ENCODE data around the gene SND1. TPM values are rescaled to one million over a fixed set of nuclear protein-coding genes. Genes with fewer than 3 reads are reported as not detected.

SND1 gene
- total and polyA plus RNA-seq, 2 of the 4 experiments (the other 2 are of a cell fraction) = 154 to 294 TPM

GRCh38 chr7:127891854-127892438 is 240.0 kb downstream of the SND1 start:
- no peak overlapping the region for H2AK9ac ChIP-seq (replicated peaks; ENCODE audit: low read depth, low read length, poor library complexity)
- ChIA-PET CTCF (interaction anchor here (1.5 kb wide), 1 partner anchor 8 kb away, joined by 3 read pairs; no protein-coding TSS in a partner anchor), POLR2A (ENCODE audit: unreplicated experiment) (no interaction called here)
- H3K4ac ChIP-seq (ENCODE audit: low read depth, low read length) = no peak overlapping the region
- no peak overlapping the region for H3K56ac ChIP-seq (ENCODE audit: extremely low read depth, insufficient read depth, low read length)
- no peak overlapping the region for H3K9ac ChIP-seq (ENCODE audit: low read depth, low read length)
- H2BK20ac ChIP-seq (ENCODE audit: low read depth, low read length) = no peak overlapping the region
- H3K4me1 ChIP-seq (ENCODE audit: control insufficient read depth, insufficient read depth, low read length) = peaks cover 16% of the 10 kb centered on the region
- no peak overlapping the region for H3K14ac ChIP-seq (replicated peaks; ENCODE audit: low read depth, low read length)
- no peak overlapping the region for H3K27ac ChIP-seq (ENCODE audit: insufficient read depth, low read length)
- H3K4me3 ChIP-seq (ENCODE audit: insufficient read depth, low read depth, low read length) = no peak overlapping the region
- dilution Hi-C loops (cut with HindIII; ENCODE audit: low sequenced_read_pairs, unreplicated experiment) (no loop called here), in situ Hi-C loops (cut with MboI; ENCODE audit: low sequenced_read_pairs) (no loop called here), intact Hi-C loops (cut with micrococcal nuclease) (no loop called here)
- no peaks in the 10 kb centered on the region for H3K9me3 ChIP-seq (ENCODE audit: control insufficient read depth, insufficient read depth, low read length)
- WGBS, 2 experiments (ENCODE audit: extremely low coverage in 2 of 2, insufficient read length in 1 of 2) = 100% methylated on average over 1 of the region's 4 CpGs; no CpG with 5 or more reads in 1 of the 2 experiments
- no peaks in the 10 kb centered on the region for H3K27me3 ChIP-seq (ENCODE audit: control insufficient read depth, insufficient read depth, low read length)
- H3K79me1 ChIP-seq (ENCODE audit: low read depth in 1 of 2, low read length in 2 of 2) = peaks cover 41 to 69% of the 10 kb centered on the region in 2 experiments
- no peak for TF ChIP-seq POLR2A (IDR thresholded peaks at IDR 0.05; ENCODE audit: low read depth, low read length)
- no peak for TF ChIP-seq RAD21 (IDR thresholded peaks at IDR 0.05; ENCODE audit: low read length)
- no peak for TF ChIP-seq MXI1 (IDR thresholded peaks at IDR 0.05; ENCODE audit: borderline replicate concordance, low read depth, low read length)
- no peak for TF ChIP-seq CTCF (conservative IDR thresholded peaks at IDR 0.05; ENCODE audit: low read depth, low read length)
- TF ChIP-seq, protein P1, sequence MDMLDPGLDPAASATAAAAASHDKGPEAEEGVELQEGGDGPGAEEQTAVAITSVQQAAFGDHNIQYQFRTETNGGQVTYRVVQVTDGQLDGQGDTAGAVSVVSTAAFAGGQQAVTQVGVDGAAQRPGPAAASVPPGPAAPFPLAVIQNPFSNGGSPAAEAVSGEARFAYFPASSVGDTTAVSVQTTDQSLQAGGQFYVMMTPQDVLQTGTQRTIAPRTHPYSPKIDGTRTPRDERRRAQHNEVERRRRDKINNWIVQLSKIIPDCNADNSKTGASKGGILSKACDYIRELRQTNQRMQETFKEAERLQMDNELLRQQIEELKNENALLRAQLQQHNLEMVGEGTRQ (IDR thresholded peaks at IDR 0.05; ENCODE audit: low read depth, low read length) = no peak
- TF ChIP-seq MAZ (IDR thresholded peaks at IDR 0.05; ENCODE audit: borderline replicate concordance, low read depth, low read length) = no peak
- no peak for TF ChIP-seq FOS (IDR thresholded peaks at IDR 0.05; ENCODE audit: low read depth, low read length)
- TF ChIP-seq NFE2L2 (IDR thresholded peaks at IDR 0.05; ENCODE audit: low read depth, low read length) = no peak
- no peak for TF ChIP-seq MAFK (IDR thresholded peaks at IDR 0.05; ENCODE audit: low read depth, low read length)
- TF ChIP-seq CHD1 (IDR thresholded peaks at IDR 0.05; ENCODE audit: low read depth, low read length) = no peak
- no peak for TF ChIP-seq BHLHE40 (IDR thresholded peaks at IDR 0.05; ENCODE audit: low read depth, low read length)
- no peak for TF ChIP-seq CEBPB (IDR thresholded peaks at IDR 0.05; ENCODE audit: low read depth, low read length)
- TF ChIP-seq ELK1 (IDR thresholded peaks at IDR 0.05; ENCODE audit: borderline replicate concordance, low read depth, low read length) = no peak
- no peak overlapping the region for H2BK15ac ChIP-seq (ENCODE audit: low read depth, low read length)
- H4K8ac ChIP-seq (ENCODE audit: low read depth in 2 of 2, low read length in 2 of 2) = no peak overlapping the region
- peaks cover 16% of the 10 kb centered on the region for H3K36me3 ChIP-seq (ENCODE audit: control insufficient read depth, insufficient read depth, low read length)
- H4K91ac ChIP-seq (ENCODE audit: insufficient read depth, low read depth, low read length) = no peak overlapping the region
- H4K20me1 ChIP-seq (ENCODE audit: insufficient read depth, low read length) = peaks cover 55% of the 10 kb centered on the region
- peaks cover 28% of the 10 kb centered on the region for H3K9me1 ChIP-seq (ENCODE audit: insufficient read depth, low read length)
- H2AFZ ChIP-seq (replicated peaks; ENCODE audit: low read length, poor library complexity) = no peak overlapping the region
- no peak overlapping the region for H4K5ac ChIP-seq (ENCODE audit: low read depth, low read length)
- H3K18ac ChIP-seq (ENCODE audit: low read depth, low read length) = no peak overlapping the region
- no peak for ATAC-seq (ENCODE audit: low read depth)
- H2AK5ac ChIP-seq (ENCODE audit: low read depth, low read length) = no peak overlapping the region
- H3K4me2 ChIP-seq (ENCODE audit: low read depth, low read length) = no peak overlapping the region
- no TSS peak for BruUV-seq (replicated peaks)
- H2BK120ac ChIP-seq (ENCODE audit: low read depth, low read length) = no peak overlapping the region
- DNase-seq = no peak
- no peak overlapping the region for H2BK5ac ChIP-seq (ENCODE audit: low read depth, low read length, poor library complexity, severe bottlenecking)
- no peak overlapping the region for H3K23ac ChIP-seq (ENCODE audit: low read depth, low read length)
